ENCODE results near the gene PJA1.
A peak's percentile ranks its signal among the peaks of the same experiment; 100 is the strongest.

PJA1 gene, protein sequence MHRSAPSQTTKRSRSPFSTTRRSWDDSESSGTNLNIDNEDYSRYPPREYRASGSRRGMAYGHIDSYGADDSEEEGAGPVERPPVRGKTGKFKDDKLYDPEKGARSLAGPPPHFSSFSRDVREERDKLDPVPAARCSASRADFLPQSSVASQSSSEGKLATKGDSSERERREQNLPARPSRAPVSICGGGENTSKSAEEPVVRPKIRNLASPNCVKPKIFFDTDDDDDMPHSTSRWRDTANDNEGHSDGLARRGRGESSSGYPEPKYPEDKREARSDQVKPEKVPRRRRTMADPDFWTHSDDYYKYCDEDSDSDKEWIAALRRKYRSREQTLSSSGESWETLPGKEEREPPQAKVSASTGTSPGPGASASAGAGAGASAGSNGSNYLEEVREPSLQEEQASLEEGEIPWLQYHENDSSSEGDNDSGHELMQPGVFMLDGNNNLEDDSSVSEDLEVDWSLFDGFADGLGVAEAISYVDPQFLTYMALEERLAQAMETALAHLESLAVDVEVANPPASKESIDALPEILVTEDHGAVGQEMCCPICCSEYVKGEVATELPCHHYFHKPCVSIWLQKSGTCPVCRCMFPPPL
- 35.0 to 50.3 reads per million in 2 experiments for total RNA-seq

DNA sequence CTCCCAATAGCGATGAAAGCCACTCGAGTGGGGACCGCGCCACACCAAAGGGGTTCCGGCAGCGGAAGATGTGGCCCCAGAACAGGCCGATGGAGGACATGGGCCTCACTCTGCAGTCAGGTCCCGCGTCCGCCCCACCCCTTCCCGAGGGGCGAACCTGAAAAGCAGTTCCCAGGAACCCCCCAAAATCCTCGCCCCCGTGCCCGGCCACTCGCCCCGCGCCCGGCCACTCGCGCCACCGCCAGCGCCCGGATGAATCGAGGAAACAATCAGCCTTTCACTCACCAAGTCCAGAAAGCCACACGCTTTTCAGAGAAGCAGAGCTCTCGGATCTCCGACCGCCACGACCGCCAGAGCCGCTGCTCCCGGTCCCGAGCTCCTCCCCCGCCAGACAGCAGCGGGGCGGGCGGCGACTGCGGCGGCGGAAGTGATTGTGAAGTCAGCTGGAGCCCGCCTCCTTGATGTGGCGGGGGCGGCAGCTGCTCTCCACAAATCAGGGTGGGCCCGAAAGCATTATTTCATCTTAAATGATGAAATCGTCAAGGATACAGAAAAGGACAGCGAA, at the start of gene PJA1:
PJA1 (minus strand) TSS at position 367 of the 565 bp plus-strand sequence. CDS start 2,380 bp downstream, outside the sequence.
- DNase-seq (ENCODE audit: low read depth) = peak; percentile 59

DNA sequence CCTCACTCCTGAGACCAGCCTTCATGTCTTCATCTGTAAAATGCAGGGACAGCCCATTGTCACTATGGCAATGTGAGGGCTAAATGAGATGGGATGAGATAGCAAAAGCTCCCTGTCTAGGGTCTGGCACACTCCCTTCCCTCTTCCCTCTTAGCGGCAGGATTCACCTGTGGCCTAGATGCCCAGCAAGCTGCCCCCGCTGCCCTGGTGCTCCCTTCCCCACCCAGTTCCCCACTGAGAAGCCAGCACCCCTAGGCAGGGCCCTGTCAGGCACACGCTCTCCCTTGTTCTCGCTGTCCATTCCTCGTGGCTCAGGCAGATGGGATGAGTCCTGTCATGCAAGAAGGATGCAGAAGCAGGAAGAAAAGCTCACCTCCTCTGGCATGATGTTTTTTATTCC, 49.2 kb upstream of the PJA1 start:
- no peak for DNase-seq (ENCODE audit: low read depth)

DNA sequence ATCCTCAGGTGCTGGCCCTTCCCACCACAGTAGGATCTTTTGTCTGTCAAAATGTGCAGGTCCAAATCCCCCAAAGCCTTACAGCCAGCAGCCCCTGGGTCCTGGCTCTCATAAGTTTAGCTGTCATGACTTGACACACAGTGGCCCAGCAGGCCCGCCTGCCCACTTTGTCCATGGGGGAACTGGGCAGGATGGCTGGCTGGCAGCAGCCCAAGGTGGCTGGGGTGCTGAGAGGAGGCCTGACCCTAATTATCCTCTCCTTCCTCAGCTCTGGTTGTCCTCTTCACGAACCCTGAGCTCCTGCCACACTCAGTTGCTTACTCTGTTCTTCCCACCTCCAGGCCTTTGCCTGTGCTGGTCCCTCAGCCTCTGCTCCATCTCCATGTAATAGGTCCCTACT, 46.4 kb upstream of the PJA1 start:
- no peak for DNase-seq (ENCODE audit: low read depth)

DNA sequence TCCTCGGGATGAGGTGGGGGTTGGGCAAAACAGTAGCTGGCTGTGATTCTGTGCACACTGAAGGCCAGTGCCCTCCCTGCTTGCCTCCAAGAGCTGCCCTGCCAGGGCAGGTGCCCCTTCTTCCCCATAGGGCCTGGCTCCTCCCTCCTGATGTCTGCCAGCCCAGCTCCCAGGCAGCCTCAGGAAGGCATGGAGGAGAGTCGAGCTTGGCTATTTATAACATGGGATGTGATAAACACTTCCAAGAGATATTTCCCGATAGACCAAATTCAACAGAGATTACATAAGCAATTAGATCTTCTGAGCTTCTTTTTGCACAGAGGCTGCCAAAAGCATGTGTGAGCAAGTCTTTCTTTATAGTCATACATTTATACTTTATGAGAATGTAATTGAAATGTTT, 45.3 kb upstream of the PJA1 start:
- no peak for DNase-seq (ENCODE audit: low read depth)

DNA sequence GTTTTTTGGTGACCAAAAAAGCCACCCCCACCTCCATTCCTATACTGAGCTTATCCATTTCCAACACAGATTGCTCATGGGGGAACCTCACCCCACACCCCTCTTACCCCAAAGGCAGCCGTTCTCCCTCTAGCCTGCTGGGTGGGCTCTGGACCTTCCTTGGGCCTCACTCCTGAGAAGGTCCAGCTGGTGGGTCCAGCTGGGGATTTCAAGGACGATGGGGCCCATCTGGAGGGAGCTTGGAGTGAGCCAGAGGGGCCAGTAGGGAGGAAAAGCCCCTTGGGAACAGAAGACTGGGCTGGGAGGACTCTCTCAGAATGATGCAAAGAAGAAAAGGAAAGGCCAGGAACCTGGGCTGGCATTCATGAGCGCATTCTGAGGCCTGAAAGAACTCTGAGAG, 42.0 kb upstream of the PJA1 start:
- no peak for DNase-seq (ENCODE audit: low read depth)

DNA sequence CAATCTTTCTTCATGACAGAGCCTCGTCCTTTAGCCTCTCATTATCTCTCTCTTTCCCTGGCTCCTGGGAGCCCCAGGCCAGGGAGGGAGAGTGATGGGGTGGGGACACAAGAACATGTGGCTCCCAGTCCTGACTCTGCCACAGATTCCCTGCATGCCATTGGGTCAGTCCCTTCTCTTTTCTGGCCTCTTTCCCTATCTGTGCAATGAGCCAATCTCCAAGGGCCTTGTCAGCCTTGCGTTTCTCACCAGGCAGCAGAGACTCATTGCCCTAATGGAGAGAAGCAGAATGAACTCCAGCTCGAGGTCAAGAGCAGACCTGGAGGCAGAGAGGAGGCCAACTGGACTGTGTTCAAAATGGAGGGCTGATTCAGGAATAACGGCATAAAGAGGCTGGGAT, 38.4 kb upstream of the PJA1 start:
- no peak for DNase-seq (ENCODE audit: low read depth)

DNA sequence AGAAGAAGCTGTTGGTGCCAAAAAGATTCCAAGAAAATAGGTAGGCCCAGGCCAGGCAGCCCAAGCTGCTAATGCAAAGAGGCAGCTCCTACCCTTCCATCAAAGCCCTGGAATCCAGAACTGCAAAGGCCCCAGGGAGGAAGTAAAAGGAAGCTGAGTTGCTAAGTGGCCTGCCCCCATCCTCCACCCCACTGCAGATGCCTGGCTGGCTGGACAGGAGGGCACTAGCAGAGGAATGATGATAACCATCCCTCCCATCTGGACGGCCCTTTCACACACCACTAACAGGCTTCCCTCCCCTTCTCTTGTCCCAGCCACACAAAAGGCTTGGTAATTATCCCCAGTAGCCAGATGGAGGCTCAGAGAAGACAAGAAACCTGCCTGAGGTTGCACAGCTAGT, 32.4 kb upstream of the PJA1 start:
- DNase-seq (ENCODE audit: low read depth) = no peak

DNA sequence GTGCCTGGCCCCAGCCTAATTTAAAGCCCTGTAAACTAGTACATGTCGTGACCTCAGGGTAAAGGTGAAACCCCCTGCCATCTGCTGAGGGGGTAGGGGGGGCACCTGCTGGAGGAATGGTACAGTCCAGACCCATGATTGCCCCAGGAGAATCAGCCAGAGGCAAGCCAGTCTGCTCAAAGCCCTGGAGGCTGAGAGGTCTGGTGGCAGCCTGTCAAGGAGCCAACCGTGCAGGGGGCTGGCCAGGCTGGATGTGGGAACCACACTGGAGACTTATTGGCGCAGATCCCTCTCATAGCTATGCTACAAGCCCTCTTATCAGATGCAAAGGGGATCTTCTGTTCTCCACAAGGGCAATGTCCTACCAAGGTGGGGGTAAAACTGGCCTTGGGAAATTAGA, 31.4 kb upstream of the PJA1 start:
- no peak for DNase-seq (ENCODE audit: low read depth)

DNA sequence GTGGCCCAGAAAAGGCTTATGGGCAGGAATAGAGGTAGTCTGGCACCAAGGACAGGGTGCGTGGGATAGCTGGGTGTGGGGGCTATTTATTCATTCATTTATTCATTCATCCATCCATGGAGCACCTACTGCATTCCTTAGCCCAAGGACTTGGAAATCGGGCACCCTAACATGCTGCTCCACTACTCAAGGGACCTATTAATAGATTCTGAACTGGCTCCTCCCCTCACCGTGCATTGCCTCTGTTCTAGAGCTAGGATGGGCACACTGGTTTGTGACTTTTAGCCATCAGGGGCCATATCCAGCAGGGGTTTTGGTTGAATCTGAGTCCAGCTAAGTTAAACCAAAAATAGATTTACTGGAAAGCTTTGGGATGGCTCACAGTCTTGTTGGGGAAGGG, 30.6 kb upstream of the PJA1 start:
- DNase-seq (ENCODE audit: low read depth) = no peak

DNA sequence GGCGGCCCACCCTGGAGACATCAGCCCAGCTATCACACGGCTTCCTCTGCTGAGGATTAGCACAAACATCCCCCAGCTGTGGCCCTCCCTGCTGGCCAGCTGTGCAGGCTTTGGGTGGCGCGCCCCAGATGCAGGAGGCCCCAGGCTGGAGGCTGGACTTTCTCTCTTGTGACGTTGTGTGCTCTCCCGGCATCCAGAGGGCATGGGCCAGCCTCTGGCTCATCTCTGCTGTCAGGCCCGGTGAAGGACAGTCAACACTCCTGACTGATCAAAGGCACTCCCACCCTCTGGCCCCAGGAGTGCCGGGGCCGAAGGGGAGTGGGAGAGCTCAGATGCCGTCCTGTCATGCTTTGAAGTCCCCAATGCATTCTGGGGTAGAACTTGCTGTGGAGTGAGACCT, 29.9 kb upstream of the PJA1 start:
- no peak for DNase-seq (ENCODE audit: low read depth)

DNA sequence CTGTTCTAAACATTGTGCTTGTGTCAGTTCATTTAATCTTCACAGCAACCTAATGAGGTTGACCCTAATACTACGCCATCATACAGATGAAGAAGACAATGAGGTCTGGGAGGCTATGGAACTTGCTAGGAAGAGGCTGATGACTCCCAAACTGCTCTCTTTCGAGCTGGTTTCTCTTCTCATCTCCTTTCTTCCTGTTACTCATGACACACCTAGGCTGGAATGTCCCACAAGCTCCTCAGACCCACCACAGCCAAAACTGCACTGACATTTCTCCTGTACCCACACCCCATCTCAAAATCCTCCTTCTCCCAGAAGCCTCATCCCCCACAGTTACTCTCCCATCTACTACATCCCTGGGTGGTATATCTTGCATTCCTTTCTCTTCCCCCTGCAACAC, 27.4 kb upstream of the PJA1 start:
- no peak for DNase-seq (ENCODE audit: low read depth)

DNA sequence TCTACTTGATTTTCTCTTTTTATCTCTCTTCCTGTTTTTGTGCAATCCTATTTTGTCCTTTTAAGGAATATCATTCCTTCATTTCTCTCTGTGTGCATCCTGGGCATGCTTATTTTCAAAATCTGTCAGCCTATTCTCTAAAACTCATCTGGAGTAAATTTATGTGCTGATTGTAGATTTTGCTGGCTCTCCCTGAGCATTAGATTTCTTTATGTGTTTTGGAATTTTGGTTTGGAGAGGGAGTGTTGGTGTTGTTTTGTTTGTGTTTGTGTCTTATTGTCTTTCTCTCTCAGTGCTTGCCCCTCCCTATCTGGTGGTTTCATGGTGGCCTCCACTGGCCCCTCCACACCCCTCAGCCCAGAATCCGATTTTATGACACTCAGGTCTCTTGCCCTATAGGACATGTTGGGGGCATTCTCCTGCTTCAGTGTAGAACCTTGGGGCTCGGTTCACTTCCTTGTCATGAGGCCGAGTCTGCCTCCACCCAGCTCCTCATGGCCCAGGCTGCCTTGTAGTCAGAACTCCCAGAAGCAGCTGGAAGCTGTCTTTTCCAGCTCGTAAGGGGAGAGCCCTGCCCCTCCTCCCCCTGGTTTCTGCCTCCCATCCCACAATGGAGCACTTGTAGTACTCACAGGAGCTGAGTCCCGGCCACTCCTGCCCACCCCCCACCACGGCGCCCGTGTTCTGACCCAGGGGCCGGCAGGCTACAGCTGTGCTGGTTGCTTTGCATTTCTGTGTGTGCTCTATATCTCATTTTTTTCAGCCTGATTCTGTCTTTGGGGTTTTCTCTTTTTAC, 24.5 kb upstream of the PJA1 start:
- no peak for DNase-seq (ENCODE audit: low read depth)

DNA sequence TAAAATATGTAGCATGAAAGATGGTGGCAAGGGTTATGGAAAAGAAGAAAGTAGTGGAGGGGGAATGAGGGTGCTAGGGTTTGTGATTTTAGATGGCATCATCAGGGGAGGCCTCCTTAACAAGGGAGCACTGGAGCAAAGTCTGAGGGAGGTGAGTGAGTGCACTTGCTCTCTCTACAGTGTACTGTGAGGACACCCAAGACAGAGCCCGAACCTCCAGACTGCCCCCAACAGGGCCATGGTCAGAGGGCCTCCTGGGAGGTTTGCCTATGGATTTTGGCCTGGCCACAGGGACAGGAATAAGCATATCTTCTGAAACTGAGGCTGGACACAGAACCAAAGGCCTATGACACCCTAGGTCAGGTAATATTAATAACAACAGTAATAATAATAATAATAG, 21.4 kb upstream of the PJA1 start:
- DNase-seq (ENCODE audit: low read depth) = no peak

DNA sequence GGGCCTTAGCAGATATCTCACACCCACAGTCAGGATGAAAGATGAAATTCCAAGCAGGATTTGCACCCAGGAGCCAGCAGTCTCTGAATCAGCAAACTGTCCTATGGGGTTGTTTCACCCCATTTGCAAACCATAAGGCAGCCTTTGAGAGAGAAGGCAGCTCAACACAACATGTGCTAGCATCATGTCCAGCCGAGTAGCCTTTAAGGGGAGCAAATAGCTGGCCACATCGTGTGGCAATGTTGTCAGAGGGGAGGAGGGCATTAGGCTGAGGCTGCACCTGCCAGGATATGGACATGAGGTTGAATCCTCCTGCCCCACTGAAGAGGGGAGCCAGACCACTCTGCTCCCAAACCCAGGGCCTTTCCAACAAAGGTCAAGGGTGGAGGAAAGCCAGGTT, 20.6 kb upstream of the PJA1 start:
- DNase-seq (ENCODE audit: low read depth) = no peak

DNA sequence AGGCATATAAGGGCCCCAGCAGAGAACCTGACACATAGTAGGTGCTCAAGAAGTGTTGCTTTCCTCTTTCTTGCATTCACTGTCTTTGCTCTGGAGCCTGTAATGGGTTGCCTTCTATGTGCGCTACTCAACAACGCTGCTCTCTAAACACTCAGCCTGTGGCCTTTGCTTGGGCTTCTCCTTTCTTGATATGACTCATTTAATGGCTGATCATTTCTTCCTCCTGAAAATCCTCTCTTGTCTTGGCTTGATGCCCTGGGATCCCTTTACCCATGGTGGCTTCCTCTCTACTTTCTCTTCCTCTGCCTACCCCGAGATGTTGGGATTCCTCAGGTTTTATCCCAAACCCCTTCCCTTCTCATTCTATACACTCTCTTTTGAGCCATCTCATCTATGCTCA, 19.9 kb upstream of the PJA1 start:
- DNase-seq (ENCODE audit: low read depth) = no peak

DNA sequence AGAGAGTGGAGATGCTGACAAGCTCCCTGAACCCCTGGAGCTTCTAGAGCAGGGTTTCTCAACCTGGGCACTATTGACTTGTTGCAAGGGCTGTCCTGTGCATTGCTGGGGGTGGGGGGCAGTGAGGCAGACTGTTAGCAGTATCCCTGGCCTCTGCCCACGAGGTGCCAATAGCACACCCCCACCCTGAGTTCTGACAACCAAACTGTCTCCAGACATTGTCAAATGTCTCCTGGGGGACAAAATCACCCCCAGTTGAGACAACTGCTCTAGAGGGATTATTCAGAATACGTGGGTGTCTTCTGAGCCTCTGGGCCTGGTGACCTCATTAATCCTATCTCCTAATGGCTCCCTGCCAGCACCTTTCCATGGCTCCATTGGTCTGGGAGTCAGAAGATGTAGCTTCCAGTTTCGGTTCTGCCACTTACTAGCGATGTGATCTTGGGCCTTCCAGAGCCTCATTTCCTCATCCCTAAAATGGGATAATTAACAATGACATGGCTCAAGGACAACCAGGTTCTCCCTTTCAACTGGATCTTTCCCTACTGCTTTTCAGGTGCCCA, 17.6 kb upstream of the PJA1 start:
- DNase-seq (ENCODE audit: low read depth) = no peak

DNA sequence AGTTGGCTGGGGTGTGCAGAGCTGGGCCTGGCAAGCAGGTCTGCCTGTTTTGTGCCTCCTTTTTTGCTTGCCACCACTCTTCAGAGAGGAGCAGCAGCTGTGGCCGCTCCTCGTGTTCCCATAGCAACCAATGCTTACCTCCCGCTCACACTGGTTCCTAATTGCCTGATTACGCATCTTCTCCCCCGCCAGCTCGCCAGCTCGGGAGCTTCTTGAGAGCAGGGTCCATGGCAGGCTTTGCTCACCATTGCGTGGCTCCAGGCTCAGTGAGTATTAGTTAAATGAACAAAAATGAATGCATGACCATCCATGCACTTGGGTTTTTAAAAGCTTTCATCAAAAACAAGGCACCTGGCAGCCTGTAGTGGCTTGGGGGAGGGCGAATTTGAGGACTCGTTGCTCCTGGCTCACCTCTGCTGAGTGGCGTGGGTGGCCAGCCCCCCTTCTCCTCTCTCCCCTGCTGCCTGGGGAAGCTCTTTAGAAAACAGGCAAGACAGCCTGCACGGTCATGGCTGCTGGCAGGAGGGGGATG, 14.2 kb upstream of the PJA1 start:
- no peak for DNase-seq (ENCODE audit: low read depth)

DNA sequence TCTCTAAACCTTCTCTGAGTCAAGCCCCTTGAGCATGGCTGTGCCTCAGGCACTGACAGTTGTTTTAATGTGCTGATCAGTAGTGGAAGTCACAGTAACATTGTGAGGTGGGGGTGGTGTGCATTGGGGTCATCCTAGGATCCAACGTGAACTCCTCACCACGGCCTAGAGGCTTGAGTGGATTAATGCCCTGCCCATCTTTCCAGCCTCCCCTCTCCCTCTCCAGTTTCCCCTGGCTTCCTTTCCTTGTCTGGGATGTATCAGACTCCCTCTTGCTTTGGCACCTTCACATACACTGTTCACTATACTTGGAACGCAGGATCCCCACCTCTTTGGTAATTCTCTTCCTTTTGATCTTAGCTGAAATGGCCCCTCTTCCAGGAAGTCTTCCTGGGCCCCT, 13.3 kb upstream of the PJA1 start:
- no peak for DNase-seq (ENCODE audit: low read depth)

DNA sequence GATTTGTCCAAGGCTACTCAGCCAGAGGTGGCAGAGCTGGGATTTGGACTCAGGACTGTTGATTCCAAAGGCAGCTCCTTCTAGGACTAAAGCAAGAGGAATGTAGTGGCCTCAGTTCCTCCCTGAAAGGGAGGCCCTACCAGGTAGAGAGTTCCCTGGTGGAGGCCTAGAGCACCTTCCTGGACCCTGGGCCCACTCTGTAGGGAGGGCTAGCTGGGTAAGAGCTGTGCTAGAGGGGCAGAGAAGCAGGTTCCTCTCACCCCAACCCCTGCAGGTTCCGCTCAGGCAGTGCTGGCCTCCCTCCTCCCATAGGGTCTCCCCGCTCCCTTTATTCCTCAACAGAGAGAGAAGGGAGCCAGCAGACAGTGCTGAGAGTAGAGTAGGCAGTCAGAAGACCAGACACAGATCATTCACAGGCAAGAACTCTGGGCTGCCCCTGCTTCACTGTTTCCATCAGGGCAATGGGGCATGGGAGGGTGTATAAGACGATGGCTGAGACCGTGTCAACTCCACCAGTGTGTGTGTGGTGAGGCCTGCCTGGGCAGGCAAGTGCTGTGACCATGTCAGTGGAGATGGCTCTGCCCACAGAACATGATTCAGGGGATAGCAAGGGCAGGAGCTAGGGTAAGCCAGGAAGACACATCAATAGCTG, 12.4 kb upstream of the PJA1 start:
- DNase-seq (ENCODE audit: low read depth) = no peak

DNA sequence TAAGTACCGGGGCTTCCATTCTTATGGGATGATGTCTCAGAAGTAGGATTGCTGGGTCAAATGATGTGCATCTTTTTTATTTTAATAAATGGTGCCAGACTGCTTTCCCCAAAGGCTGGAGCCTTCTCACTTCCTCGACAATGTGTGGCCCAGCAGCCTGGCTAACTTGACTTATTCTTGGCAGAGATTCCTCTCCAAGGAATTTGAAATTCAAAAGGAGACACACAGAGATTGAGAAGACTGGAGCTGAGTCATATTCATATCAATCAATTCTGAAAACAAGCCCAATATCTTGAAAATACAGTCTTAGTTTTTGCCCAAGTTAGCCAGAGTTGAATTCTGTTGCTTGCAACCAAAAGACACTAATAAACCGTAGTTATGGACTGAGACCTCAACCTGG, 10.8 kb upstream of the PJA1 start:
- DNase-seq (ENCODE audit: low read depth) = no peak

DNA sequence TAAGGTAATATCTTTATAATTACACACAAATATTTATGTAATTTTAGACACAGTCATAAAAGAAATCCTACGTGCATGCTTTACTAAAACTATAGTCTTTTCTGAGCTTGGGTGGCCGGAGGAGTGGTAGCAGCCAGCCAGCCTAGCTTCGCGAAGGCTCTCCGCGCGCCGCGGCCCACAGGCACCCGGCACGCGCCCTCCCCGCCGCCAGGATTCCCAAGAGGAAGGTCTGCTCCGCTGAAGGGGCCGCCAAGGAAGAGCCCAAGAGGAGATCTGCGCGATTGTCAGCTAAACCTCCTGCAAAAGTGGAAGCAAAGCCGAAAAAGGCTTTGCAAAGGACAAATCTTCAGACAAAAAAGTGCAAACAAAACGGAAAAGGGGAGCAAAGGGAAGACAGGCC, 8.7 kb upstream of the PJA1 start:
- no peak for DNase-seq (ENCODE audit: low read depth)

DNA sequence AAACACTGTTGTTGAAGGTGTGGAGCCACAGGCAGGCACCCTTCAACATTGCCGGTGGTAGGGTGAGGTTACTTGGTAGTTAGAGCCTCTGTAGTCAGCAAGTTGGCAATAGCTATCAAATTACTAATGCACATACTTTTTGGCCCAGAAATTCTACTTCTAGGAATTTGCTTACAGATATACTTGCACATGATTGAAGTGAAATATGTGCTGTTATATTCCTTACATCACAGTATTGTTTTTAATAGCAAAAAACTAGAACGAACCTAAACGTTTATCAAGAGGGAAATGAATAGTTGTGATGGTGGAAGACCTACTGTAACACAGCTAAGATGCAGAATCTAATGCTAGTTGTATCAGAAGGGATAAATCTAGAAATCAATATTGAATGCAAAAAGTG, 7.7 kb upstream of the PJA1 start:
- no peak for DNase-seq (ENCODE audit: low read depth)
